ENCODE data around the gene IL3.

DNA sequence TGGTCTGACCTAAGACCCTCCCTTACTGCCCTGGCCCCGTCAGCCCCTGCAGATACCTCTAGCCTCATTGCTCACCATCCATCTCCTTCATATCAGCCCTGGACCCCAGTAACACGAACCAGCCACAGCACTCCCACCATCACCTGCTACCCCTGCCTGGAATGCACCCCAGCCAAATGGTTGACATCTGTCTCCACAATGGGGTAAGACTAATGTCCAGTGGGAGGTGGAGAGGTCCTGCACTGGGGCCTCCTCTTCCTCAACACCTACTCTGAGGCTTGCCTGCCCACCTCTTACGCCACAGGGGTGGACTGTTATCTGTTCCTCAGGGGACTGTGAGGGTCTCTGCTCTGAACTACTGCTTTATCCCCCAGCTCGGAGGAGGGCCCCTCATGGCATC, 25.2 kb downstream of the IL3 start:
- TF ChIP-seq, protein P1, sequence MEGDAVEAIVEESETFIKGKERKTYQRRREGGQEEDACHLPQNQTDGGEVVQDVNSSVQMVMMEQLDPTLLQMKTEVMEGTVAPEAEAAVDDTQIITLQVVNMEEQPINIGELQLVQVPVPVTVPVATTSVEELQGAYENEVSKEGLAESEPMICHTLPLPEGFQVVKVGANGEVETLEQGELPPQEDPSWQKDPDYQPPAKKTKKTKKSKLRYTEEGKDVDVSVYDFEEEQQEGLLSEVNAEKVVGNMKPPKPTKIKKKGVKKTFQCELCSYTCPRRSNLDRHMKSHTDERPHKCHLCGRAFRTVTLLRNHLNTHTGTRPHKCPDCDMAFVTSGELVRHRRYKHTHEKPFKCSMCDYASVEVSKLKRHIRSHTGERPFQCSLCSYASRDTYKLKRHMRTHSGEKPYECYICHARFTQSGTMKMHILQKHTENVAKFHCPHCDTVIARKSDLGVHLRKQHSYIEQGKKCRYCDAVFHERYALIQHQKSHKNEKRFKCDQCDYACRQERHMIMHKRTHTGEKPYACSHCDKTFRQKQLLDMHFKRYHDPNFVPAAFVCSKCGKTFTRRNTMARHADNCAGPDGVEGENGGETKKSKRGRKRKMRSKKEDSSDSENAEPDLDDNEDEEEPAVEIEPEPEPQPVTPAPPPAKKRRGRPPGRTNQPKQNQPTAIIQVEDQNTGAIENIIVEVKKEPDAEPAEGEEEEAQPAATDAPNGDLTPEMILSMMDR (IDR thresholded peaks at IDR 0.05) = no peak
- TF ChIP-seq POLR2A (IDR thresholded peaks at IDR 0.05) = no peak
